SK-N-SH (cell line): ENCODE measurements around the gene AP1M1. TPM values are rescaled to one million over a fixed set of nuclear protein-coding genes. Genes with fewer than 3 reads are reported as not detected.

Experiments
- CTCF ChIA-PET: fragments of 300-600, 350-600 bp; formaldehyde crosslinking; extraction: SDS; loops from one replicate; lab custom pipeline; 2021; lab: Yijun Ruan, JAX
- POLR2A ChIA-PET: fragments of 350-600 bp; sonication (Branson Sonifier 250); formaldehyde crosslinking; extraction: SDS; loops from one replicate; lab custom pipeline; 2020; ENCODE audit warnings: antibody characterized with exemption, inconsistent platforms; lab: Yijun Ruan, JAX
- DNase-seq: peaks from one replicate; pipeline ENCODE4 v3.0.0; 2012
- H2AFZ ChIP-seq: fragments of 200-600 bp; sonication (generic); 2 replicates; pipeline ENCODE4 v1.8.1; 2016; ENCODE audit warnings: antibody characterized with exemption, mild to moderate bottlenecking, low read depth
- H3F3A ChIP-seq: fragments of 200-600 bp; sonication (generic); replicated peaks from 2 replicates; pipeline ENCODE3; 2016; ENCODE audit warnings: antibody characterized with exemption, mild to moderate bottlenecking; ENCODE audit not compliant: insufficient read depth
- H3K27ac ChIP-seq, 2 experiments: fragments of 200-500 bp in 1 of 2; fragments of 200-600 bp in 1 of 2; sonication (Bioruptor generic) in 1 of 2; sonication (generic), shearing (Covaris generic) in 1 of 2; 2 replicates each; pipeline versions ENCODE4 v1.5.1 to v1.6.1; 2014 to 2016; ENCODE audit warnings: low read depth in 2 of 2, inconsistent platforms in 1 of 2, low read length in 1 of 2, mild to moderate bottlenecking in 1 of 2, mixed read lengths in 1 of 2
- H3K27me3 ChIP-seq: fragments of 200-600 bp; sonication (generic), shearing (Covaris generic); 2 replicates; pipeline ENCODE4 v1.6.1; 2016; ENCODE audit warnings: mixed run types; ENCODE audit not compliant: insufficient read depth
- H3K36me3 ChIP-seq, 2 experiments: fragments of 200-500 bp in 1 of 2; fragments of 200-600 bp in 1 of 2; sonication (Bioruptor generic) in 1 of 2; sonication (generic) in 1 of 2; replicated peaks in 1 of 2; 2 replicates each; pipeline versions ENCODE3 to v1.5.1; 2014 to 2016; ENCODE audit warnings: low read length in 1 of 2, mild to moderate bottlenecking in 1 of 2; ENCODE audit not compliant: insufficient read depth in 2 of 2, control insufficient read depth in 1 of 2
- H3K4me1 ChIP-seq, 2 experiments: fragments of 200-500 bp in 1 of 2; fragments of 200-600 bp in 1 of 2; sonication (Bioruptor generic) in 1 of 2; sonication (generic), shearing (Covaris generic) in 1 of 2; 2 replicates each; pipeline versions ENCODE4 v1.5.1 to v1.6.1; 2014 to 2016; ENCODE audit warnings: low read depth in 1 of 2, low read length in 1 of 2, mixed run types in 1 of 2; ENCODE audit not compliant: insufficient read depth in 2 of 2, control insufficient read depth in 1 of 2
- H3K4me2 ChIP-seq: fragments of 200-600 bp; sonication (generic), shearing (Covaris generic); 2 replicates; pipeline ENCODE4 v1.6.1; 2017; ENCODE audit warnings: mixed run types
- H3K4me3 ChIP-seq, 2 experiments: fragments of 200-500 bp in 1 of 2; fragments of 200-600 bp in 1 of 2; sonication (Bioruptor generic) in 1 of 2; sonication (generic), shearing (Covaris generic) in 1 of 2; 2 replicates each; pipeline versions ENCODE4 v1.5.1 to v1.8.1; 2014 to 2016; ENCODE audit warnings: low read depth in 2 of 2, inconsistent platforms in 1 of 2, low read length in 1 of 2, mild to moderate bottlenecking in 1 of 2, mixed read lengths in 1 of 2, moderate library complexity in 1 of 2
- H3K79me2 ChIP-seq: fragments of 200-600 bp; sonication (generic); 2 replicates; pipeline ENCODE4 v1.8.1; 2017; ENCODE audit warnings: mild to moderate bottlenecking; ENCODE audit not compliant: insufficient read depth
- H3K9ac ChIP-seq: fragments of 200-600 bp; sonication (generic); 2 replicates; pipeline ENCODE4 v1.6.1; 2017; ENCODE audit warnings: mixed run types
- H3K9me2 ChIP-seq: fragments of 200-600 bp; sonication (generic); 2 replicates; pipeline ENCODE4 v1.6.1; 2017; ENCODE audit warnings: mixed run types
- H3K9me3 ChIP-seq: fragments of 200-600 bp; sonication (generic); 2 replicates; pipeline ENCODE4 v1.6.1; 2017; ENCODE audit warnings: mixed run types, mild to moderate bottlenecking, moderate library complexity
- H4K20me1 ChIP-seq: fragments of 200-600 bp; sonication (generic); 2 replicates; pipeline ENCODE4 v1.6.1; 2017; ENCODE audit warnings: mild to moderate bottlenecking, mixed run types; ENCODE audit not compliant: insufficient read depth
- EP300 ChIP-seq, 2 experiments: IDR thresholded peaks; 2 replicates each; pipeline versions ENCODE4 v1.4.0 to v1.6.1; 2012; ENCODE audit warnings: borderline replicate concordance in 1 of 2, low read depth in 1 of 2, low read length in 1 of 2
- FOXM1 ChIP-seq: IDR thresholded peaks from 2 replicates; pipeline ENCODE4 v1.4.0; 2012; ENCODE audit warnings: low read depth, mild to moderate bottlenecking
- GABPA ChIP-seq: IDR thresholded peaks from 2 replicates; pipeline ENCODE4 v1.4.0; 2012; ENCODE audit warnings: low read depth, mild to moderate bottlenecking
- GATA2 ChIP-seq: sonication (generic); formaldehyde crosslinking; IDR thresholded peaks from 2 replicates; pipeline ENCODE4 v1.5.0; 2020; ENCODE audit warnings: mild to moderate bottlenecking, missing genetic modification reagents
- IRF3 ChIP-seq: fragments of 150-350 bp; IDR thresholded peaks from 2 replicates; pipeline ENCODE4 v1.6.1; 2016; ENCODE audit warnings: mild to moderate bottlenecking, low read depth, low read length
- MEF2A ChIP-seq: IDR thresholded peaks from 2 replicates; pipeline ENCODE4 v1.4.0; 2012; ENCODE audit warnings: low read depth, borderline replicate concordance
- NRF1 ChIP-seq: IDR thresholded peaks from 2 replicates; pipeline ENCODE4 v1.6.1; 2012; ENCODE audit warnings: low read depth, mild to moderate bottlenecking, low read length
- POLR2AphosphoS5 ChIP-seq: IDR thresholded peaks from 2 replicates; pipeline ENCODE4 v1.6.1; 2012; ENCODE audit warnings: low read depth, low read length
- RAD21 ChIP-seq: IDR thresholded peaks from 2 replicates; pipeline ENCODE4 v1.6.1; 2012; ENCODE audit warnings: mild to moderate bottlenecking, low read length
- RCOR1 ChIP-seq: fragments of 150-350 bp; IDR thresholded peaks from 2 replicates; pipeline ENCODE4 v1.6.1; 2017; ENCODE audit warnings: antibody characterized with exemption, low read length
- REST ChIP-seq: IDR thresholded peaks from 2 replicates; pipeline ENCODE4 v1.6.1; 2012; ENCODE audit warnings: mild to moderate bottlenecking, low read depth, low read length, moderate library complexity
- RFX5 ChIP-seq: IDR thresholded peaks from 2 replicates; pipeline ENCODE4 v1.6.1; 2012; ENCODE audit warnings: mild to moderate bottlenecking, improper control_type of control experiment, low read length
- RXRA ChIP-seq: IDR thresholded peaks from 2 replicates; pipeline ENCODE4 v1.4.0; 2012; ENCODE audit warnings: low read depth, mild to moderate bottlenecking, borderline replicate concordance
- SMC3 ChIP-seq: IDR thresholded peaks from 2 replicates; pipeline ENCODE4 v1.6.1; 2012; ENCODE audit warnings: low read depth, low read length, improper control_type of control experiment
- TEAD4 ChIP-seq: IDR thresholded peaks from 2 replicates; pipeline ENCODE4 v1.4.0; 2012; ENCODE audit warnings: mild to moderate bottlenecking, borderline replicate concordance; ENCODE audit not compliant: insufficient read depth
- YY1 ChIP-seq: IDR thresholded peaks from 2 replicates; pipeline ENCODE4 v1.4.0; 2012; ENCODE audit warnings: low read depth, mild to moderate bottlenecking
- WGBS: methylation state at CpG from one replicate; pipeline ENCODE4 v1.1.6; 2017; ENCODE audit warnings: low lambda C conversion rate; 5-methylcytosine and 5-hydroxymethylcytosine counted together
- polyA plus RNA-seq, 3 experiments: library from polyadenylated mRNA; depleted of rRNA; stranded (reverse); fragments of >200 nt; gene quantifications; 2 replicates each; pipeline ENCODE4 v1.2.3, GENCODE V29; 2012

Gene AP1M1
- polyA plus RNA-seq, 1 of the 3 experiments (the other 2 are of a cell fraction): 133 TPM

GRCh38 chr19:16244091-16244490 is 46.4 kb downstream of the AP1M1 start:
- no peak overlapping the region for H3K4me3 ChIP-seq
- WGBS: 32% methylated on average over 2 of the region's 2 CpGs
- no peak overlapping the region for H3K4me2 ChIP-seq
- H3K27me3 ChIP-seq: peaks cover 19% of the 10 kb centered on the region; the same call in 1 of the 2 replicates
- H4K20me1 ChIP-seq: no peaks in the 10 kb centered on the region
- ChIA-PET POLR2A (no interaction called here), CTCF (interaction anchor here (5.7 kb wide), 1 partner anchor 139 kb away, joined by 53 read pairs; no protein-coding TSS in a partner anchor)
- H2AFZ ChIP-seq: no peak overlapping the region
- H3K4me1 ChIP-seq: no peaks in the 10 kb centered on the region
- peaks cover 2% of the 10 kb centered on the region for H3F3A ChIP-seq
- no peak for DNase-seq
- H3K9me3 ChIP-seq: no peaks in the 10 kb centered on the region
- H3K9ac ChIP-seq: no peak overlapping the region
- TF ChIP-seq YY1 (no peak), GABPA (no peak), REST (no peak), SMC3 (no peak), EP300 (IDR thresholded peaks at IDR 0.05; ENCODE audit: borderline replicate concordance in 1 of 2, low read depth in 1 of 2, low read length in 1 of 2) (no peak), RCOR1 (no peak), POLR2AphosphoS5 (no peak), GATA2 (CRISPR knock-in tag) (no peak), TEAD4 (no peak), MEF2A (no peak), FOXM1 (no peak), NRF1 (no peak), RAD21 (no peak), RFX5 (no peak), RXRA (no peak), IRF3 (no peak)
- H3K27ac ChIP-seq: no peak overlapping the region
- no peaks in the 10 kb centered on the region for H3K9me2 ChIP-seq
- H3K36me3 ChIP-seq: no peaks in the 10 kb centered on the region
- no peaks in the 10 kb centered on the region for H3K79me2 ChIP-seq
